GM18517 (cell line): ENCODE measurements around the gene OR10P1.
"Not testable (repeated sequence)": the region's sequence is repeated elsewhere in the genome, so short reads cannot be mapped to it uniquely, and the experiment has no call there.

Experiments used
- ATAC-seq: cut with Tn5 transposase; IDR thresholded peaks from one replicate; pipeline ENCODE4 v1.9.1; 2021; ENCODE audit warnings: mild to moderate bottlenecking, moderate library complexity; ENCODE audit not compliant: unreplicated experiment

OR10P1 gene

GRCh38 chr12:55650620-55651298 is 14.1 kb downstream of the OR10P1 start:
- not testable (repeated sequence) for ATAC-seq

- no peak for ATAC-seq
Measured at GRCh38 chr12:55651299-55651683, 14.6 kb downstream of the OR10P1 start.

- no peak for ATAC-seq
Measured at GRCh38 chr12:55652352-55652751, 15.7 kb downstream of the OR10P1 start.

GRCh38 chr12:55653031-55653430 is 16.3 kb downstream of the OR10P1 start:
- no peak for ATAC-seq

DNA sequence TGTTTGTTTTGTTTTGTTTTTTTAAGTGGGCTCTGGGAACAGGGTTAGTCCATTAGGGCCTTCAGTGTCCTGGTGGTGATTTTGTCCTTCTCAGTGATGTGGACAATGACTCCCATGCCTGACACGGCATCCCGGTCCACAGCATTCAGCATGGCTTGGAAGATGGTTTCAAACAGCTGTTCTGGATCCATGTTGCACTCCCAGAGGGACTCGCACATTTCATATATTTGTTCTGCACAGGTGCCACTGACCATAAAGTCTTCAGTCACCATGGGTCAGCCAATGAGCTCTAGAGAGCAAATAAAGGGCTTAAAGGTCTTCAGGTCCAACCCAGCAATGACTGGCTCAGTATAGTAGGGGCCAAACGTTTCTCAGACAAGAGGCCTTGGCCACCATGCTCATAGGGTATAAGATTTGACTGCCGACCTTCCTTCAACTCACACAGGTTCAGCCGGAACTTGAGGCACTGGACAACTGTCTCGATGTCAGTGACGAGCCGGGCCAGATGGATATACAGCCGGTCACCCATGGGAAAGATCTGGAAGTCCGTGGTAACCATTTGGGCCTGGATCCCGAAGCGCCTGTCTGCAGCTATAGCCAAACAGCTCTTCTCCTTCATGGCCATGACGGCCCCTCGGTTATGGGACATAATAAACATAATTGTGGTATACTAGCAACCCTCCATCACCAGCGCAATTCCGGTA is 18.0 kb downstream of the OR10P1 start:
- ATAC-seq: no peak

DNA sequence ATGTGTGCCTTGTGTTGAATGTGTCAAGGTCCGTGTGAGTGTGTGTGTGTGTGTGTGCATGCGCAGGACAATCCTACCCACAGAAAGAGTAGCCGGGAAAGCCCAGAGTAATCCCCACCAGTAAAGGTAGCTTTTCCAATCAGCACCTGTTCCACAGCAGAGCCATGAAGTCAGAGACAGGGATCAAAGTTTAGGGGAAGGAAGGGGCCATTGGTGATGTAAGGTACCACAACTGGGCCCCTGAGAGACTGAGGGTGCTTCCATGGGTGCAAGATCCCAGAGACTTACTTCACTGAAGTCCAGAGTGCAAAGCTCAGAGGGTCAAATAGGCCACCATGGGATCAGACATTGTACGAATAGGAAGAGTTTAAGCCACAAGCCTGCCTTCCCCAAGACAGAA is 20.5 kb downstream of the OR10P1 start:
- no peak for ATAC-seq

- ATAC-seq: no peak
Measured at GRCh38 chr12:55658212-55658611, 21.5 kb downstream of the OR10P1 start.

DNA sequence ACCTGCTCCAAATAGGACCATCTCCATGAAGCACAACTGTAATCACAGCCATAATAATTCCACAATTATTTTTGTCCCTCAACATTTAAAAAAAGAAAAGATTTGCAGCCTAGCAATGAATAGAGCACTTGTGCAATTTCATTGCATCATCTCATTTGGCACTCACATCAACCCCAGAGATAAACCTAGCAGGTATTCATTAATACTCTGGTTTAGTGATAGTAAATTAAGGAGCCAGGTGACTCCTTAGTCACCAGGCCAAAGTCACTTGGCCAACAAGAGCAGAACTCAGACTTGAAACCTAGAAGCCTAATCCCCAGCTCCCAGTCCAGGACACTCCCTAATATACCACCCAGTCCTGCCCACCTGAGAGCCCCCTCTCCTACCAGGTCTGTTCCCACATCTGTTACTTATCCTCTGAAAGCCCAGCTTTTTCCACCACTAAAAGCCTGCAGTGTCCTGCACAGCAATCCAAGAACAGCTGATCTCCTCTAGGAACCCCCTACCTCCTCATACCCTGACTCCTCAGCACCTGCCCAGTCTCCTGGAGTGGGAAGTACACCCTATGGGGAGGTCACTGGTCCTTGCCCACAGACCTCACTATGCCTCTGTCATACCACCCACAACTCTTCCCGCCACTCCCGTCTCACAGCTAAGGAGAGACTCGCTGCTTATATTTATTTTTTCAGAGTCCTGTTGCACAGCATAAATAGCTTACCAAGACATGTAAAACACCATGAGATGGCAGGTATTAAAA is 22.1 kb downstream of the OR10P1 start:
- ATAC-seq: no peak

DNA sequence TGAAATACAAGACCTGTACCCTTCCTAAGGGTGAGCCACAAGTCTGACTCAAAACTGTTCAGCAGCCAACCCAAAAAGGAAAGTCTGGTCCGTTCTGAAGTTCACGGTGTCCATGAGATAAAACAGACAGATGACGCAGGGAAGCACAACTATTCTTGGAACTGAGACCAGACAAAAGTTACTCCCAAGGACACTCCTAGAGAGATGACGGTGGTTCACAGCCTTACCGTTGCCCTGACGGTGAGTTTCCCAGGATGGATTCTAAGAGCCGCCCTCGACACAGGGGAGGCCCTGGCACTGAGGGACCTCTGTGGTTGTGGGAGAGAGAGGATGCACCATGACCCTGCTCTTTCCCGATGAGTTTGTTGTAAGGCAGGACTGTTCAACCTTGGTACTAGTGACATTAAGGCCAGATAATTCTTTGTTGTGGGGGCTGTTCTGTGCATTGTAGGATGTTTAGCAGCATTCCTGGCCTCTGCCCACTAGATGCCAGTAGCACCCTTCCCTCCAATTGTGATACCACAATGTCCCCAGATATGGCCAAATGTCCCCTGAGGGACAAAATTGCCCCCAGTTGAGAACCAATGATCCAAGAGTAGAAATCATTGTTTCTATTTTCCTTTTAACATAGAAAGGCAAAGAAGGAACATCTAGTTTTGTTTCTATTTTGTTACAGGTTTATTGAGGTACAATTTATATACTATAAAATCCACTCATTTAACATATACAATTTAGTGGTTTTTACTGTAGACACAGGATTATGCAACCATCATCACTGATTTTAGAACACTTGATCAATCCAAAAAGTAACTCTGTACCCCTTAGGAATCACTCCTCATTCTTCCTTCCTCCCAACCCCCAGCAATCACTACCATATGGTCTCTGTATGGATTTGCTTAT is 23.0 kb downstream of the OR10P1 start:
- no peak for ATAC-seq

DNA sequence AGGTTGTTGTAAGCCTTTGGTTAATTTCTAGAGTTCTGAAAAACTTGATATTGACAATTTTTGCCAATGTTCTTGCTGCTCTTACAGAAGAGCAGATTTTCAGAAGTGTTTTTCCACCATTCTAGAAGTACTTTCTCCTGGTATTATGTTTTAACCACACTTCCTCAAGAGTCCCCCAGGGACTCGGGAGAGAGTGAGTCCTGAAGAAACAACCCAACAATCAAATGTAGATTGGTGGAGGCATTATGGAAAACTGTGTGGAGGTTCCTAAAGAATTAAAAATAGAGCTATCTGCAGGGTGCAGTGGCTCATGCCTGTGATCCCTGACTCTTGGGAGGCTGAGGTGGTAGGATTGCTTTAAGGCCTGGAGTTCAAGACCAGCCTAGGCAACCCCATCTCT is 26.7 kb downstream of the OR10P1 start:
- no peak for ATAC-seq

GRCh38 chr12:55664826-55665225 is 28.1 kb downstream of the OR10P1 start:
- ATAC-seq: no peak

GRCh38 chr12:55666508-55666907 is 29.8 kb downstream of the OR10P1 start:
- ATAC-seq: no peak

GRCh38 chr12:55670276-55670675 is 33.6 kb downstream of the OR10P1 start:
- no peak for ATAC-seq

- no peak for ATAC-seq
Measured at GRCh38 chr12:55671746-55672145, 35.1 kb downstream of the OR10P1 start.

- peak; percentile 100 for ATAC-seq
Measured at GRCh38 chr12:55673638-55674037, 36.9 kb downstream of the OR10P1 start.

- ATAC-seq: no peak
Measured at GRCh38 chr12:55675666-55676065, 39.0 kb downstream of the OR10P1 start.

- no peak for ATAC-seq
Measured at GRCh38 chr12:55676707-55677106, 40.0 kb downstream of the OR10P1 start.

DNA sequence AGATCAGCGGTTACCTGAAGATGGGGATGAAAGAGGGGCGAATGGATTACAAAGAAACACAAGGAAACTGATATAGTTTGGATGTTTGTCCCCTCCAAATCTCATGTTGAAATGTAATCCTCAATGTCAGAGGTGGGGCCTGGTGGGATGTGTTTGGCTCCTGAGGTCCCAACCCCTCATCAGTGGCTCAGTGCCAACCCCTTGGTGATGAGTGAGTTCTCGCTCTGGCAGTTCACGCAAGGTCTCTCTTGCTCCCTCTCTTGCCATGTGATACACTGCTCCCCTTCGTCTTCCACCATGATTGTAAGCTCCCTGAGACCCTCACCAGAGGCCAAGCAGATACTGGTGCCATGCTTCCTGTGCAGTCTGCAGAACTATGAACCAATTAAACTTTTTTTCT is 43.0 kb downstream of the OR10P1 start:
- no peak for ATAC-seq

DNA sequence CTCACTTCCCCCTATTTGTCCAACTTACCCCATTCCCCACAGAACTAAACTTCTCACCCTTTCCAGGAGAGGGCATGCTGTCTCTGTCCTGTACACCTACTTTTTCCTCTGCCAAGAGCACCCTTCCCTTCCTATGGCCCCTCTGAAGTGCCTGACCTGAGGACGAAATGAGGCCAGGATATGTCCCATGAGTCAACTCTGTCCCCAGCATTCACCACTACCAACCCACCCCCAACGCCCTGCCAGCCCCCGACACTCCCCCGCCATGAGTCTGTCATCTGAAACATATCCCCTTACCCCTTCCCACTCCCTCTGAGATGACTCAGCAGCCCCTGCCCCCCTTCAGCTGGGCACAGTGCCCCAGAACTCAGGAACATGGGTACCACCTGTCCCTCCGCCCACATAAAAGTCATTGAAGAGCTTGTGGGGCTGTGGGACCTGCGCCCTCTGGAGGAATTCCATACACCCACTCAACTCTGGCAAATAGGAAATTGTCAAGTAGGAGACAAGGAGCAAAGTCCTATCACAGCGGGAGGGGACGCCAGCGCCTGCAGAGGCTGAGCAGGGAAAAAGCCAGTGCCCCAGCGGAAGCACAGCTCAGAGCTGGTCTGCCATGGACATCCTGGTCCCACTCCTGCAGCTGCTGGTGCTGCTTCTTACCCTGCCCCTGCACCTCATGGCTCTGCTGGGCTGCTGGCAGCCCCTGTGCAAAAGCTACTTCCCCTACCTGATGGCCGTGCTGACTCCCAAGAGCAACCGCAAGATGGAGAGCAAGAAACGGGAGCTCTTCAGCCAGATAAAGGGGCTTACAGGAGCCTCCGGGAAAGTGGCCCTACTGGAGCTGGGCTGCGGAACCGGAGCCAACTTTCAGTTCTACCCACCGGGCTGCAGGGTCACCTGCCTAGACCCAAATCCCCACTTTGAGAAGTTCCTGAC is 44.7 kb downstream of the OR10P1 start:
- ATAC-seq: no peak
